Spinal cord (tissue), 10 donors: Measurements from ENCODE around the gene WWOX. TPM values are rescaled to one million over a fixed set of nuclear protein-coding genes. Genes with fewer than 3 reads are reported as not detected.

ENCODE experiments used
- DNase-seq, 6 donors: peaks; one replicate each; pipeline versions ENCODE4 v3.0.0 to v3.0.0-alpha.2; 2013 to 2015; ENCODE audit warnings: low spot score in 6 of 6, low read depth in 4 of 6
- H3K27ac ChIP-seq: one replicate; pipeline ENCODE4 v1.5.1; 2013; ENCODE audit warnings: low read depth, low read length, control low read depth
- H3K27me3 ChIP-seq: one replicate; pipeline ENCODE4 v1.6.1; 2013; ENCODE audit warnings: low read length; ENCODE audit not compliant: control insufficient read depth, insufficient read depth
- H3K36me3 ChIP-seq: one replicate; pipeline ENCODE4 v1.6.1; 2013; ENCODE audit warnings: low read length; ENCODE audit not compliant: control insufficient read depth, insufficient read depth
- H3K4me1 ChIP-seq: one replicate; pipeline ENCODE4 v1.6.1; 2013; ENCODE audit warnings: low read length; ENCODE audit not compliant: control insufficient read depth, insufficient read depth
- H3K4me3 ChIP-seq: one replicate; pipeline ENCODE4 v1.5.1; 2013; ENCODE audit warnings: low read depth, low read length, control low read depth
- H3K9me3 ChIP-seq: one replicate; pipeline ENCODE4 v1.6.1; 2013; ENCODE audit warnings: low read length; ENCODE audit not compliant: control insufficient read depth, insufficient read depth
- WGBS: methylation state at CpG from one replicate; pipeline ENCODE4 v1.1.5; 2013; ENCODE audit warnings: missing lambda C conversion rate; ENCODE audit not compliant: insufficient coverage; 5-methylcytosine and 5-hydroxymethylcytosine counted together
- polyA plus RNA-seq, 2 donors: library from polyadenylated mRNA; unstranded; fragments of 120-200 nt; gene quantifications; one replicate each; pipeline ENCODE4 v1.2.1, GENCODE V29; 2013; ENCODE audit not compliant: insufficient read length in 2 of 2
- total RNA-seq, 2 donors: library from RNA; depleted of rRNA in 1 of 2; stranded (reverse); fragments of 120-200 nt in 1 of 2; fragments of >200 nt in 1 of 2; gene quantifications; one replicate each; pipeline versions ENCODE4 v1.2.3 to v1.2.4, GENCODE V29; 2013 to 2014
- donor health status: healthy.

WWOX gene
- total and polyA plus RNA-seq, 4 donors: 27.5 to 51.5 (median 32.5) TPM

DNA sequence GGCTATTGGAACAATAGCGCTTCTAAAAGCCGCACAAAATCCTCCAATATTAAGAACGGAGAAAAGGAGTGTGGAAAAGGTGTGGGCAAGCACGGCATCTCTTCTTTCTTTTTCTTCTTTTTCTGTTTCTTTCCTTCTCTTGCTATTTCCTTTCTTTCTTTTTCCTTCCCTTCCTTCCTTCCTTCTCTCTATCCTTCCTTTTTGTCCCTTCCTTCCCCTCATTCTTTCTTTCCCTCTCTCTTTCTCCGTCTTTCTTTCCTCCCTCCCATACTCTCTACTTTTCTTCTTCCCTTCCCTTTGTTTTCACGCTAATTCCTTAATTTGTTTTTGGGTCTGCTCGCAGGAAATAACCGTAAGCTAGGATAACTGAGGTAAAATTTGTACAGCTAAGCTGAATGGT lies 1022.9 kb downstream of the WWOX start:
- WGBS: 96% methylated on average over 4 of the region's 8 CpGs
- Histone ChIP-seq H3K4me3 (no peak overlapping the region), H3K27me3 (peaks cover 4% of the 10 kb centered on the region), H3K36me3 (no peaks in the 10 kb centered on the region), H3K4me1 (peaks cover 8% of the 10 kb centered on the region), H3K27ac (no peak overlapping the region), H3K9me3 (no peaks in the 10 kb centered on the region)
- no peak for DNase-seq

DNA sequence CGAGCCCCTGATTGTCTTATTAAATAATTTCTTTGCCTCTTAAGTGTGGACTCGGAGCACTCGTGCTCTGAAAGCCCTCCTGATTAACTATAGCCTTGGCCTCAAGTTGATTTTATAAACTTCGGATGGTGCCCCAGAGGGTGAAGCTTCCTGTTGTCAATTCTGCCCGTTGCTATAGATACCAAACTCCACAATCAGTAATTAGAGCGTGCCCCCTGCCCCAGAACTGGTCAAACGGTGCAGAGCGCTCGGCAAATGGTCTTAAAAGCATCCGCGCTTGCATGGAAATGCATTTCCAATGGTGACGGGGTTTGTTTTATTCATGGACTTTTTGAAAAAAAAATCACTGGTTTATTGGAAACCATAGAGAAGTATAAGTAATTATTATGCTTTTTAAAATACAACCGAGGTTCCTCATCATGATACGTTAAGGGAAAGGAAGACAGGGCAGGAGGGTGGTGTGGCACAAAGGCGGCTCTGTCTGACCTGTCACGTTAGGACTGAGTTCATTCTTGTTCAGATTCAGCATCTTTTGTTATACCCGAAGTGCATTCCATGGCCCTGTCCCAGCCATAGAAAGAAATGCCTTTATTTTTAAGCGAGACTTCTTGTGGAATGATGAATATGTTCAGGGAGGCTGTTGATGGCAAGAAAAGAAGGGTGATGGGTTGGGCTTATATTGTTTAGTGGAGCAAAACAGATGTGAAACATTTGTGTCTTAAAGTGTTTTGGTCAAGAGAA lies 1024.7 kb downstream of the WWOX start:
- no peak overlapping the region for H3K27ac ChIP-seq
- H3K27me3 ChIP-seq: peaks cover 4% of the 10 kb centered on the region
- H3K9me3 ChIP-seq: no peaks in the 10 kb centered on the region
- H3K36me3 ChIP-seq: no peaks in the 10 kb centered on the region
- peaks cover 8% of the 10 kb centered on the region for H3K4me1 ChIP-seq
- 27% methylated on average over 10 of the region's 18 CpGs for WGBS
- DNase-seq: peak in 3 of 6 donors; percentile 28 to 80 (median 28)
- no peak overlapping the region for H3K4me3 ChIP-seq

DNA sequence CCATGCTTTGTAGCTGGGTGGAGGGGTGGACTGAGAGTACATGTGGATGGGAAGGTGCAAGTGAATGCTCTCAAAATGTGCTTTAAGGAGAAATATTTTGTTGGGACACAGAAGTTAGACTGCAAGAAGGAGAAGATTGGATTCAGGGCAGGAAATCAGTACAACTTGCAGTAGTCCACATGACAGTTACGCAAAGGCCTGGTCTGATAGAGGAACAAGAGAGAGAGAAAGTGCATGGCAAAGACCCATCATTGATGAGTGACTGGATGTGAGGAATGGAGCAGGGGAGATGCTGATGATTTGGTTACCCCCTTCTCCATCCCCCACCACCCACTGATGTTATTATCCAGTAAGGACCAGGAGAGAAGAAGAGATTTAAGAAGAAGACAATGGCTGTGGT lies 1028.3 kb downstream of the WWOX start:
- H3K36me3 ChIP-seq: no peaks in the 10 kb centered on the region
- H3K27me3 ChIP-seq: peaks cover 4% of the 10 kb centered on the region
- whole genome bisulfite sequencing: 100% methylated on average over 1 of the region's 1 CpG
- H3K4me1 ChIP-seq: peaks cover 8% of the 10 kb centered on the region
- H3K4me3 ChIP-seq: no peak overlapping the region
- no peaks in the 10 kb centered on the region for H3K9me3 ChIP-seq
- no peak overlapping the region for H3K27ac ChIP-seq
- DNase-seq: no peak

GRCh38 chr16:79128706-79129105 lies 1029.3 kb downstream of the WWOX start:
- Histone ChIP-seq H3K27ac (no peak overlapping the region), H3K27me3 (no peaks in the 10 kb centered on the region), H3K4me3 (no peak overlapping the region), H3K4me1 (peaks cover 4% of the 10 kb centered on the region), H3K9me3 (no peaks in the 10 kb centered on the region), H3K36me3 (no peaks in the 10 kb centered on the region)
- peak in 1 of 6 donors; percentile 14 for DNase-seq
- 88% methylated on average over 4 of the region's 5 CpGs for WGBS

GRCh38 chr16:79130616-79131015 lies 1031.2 kb downstream of the WWOX start:
- H3K9me3 ChIP-seq: no peaks in the 10 kb centered on the region
- H3K4me3 ChIP-seq: no peak overlapping the region
- no peaks in the 10 kb centered on the region for H3K4me1 ChIP-seq
- DNase-seq: no peak
- WGBS: 48% methylated on average over 3 of the region's 7 CpGs
- H3K27me3 ChIP-seq: no peaks in the 10 kb centered on the region
- H3K36me3 ChIP-seq: no peaks in the 10 kb centered on the region
- no peak overlapping the region for H3K27ac ChIP-seq

DNA sequence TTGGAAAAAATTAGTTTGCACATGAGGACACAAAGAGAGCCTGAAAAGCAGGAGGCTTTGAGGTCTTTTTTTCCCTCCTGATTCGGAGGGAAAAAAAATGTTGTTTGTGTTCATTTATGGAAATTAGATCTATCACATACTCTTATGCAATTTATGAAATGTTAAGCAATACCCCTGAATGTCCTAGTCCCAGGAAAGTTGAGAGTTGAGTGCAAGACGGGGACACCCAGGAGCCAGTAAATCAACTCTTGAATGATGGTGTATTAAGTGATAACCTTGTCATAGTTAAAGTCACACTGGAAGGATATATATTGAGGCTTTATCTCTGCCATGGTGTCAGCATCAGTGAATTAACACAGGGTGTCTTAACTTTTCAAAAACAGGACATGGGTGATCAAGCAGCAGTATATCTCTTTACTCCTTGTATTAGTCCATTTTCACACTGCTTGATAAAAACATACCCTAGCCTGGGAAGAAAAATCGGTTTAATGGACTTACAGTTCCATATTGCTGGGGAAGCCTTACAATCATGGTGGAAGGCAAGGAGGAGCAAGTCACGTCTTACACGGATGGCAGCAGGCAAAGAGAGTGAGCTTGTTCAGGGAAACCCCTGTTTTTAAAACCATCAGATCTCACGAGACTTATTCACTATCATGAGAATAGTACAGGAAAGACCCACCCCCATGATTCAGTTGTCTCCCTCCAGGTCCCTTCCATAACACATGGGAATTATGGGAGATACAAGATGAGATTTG lies 1032.0 kb downstream of the WWOX start:
- Histone ChIP-seq H3K4me3 (no peak overlapping the region), H3K4me1 (no peaks in the 10 kb centered on the region), H3K27me3 (no peaks in the 10 kb centered on the region), H3K36me3 (no peaks in the 10 kb centered on the region), H3K27ac (no peak overlapping the region), H3K9me3 (no peaks in the 10 kb centered on the region)
- DNase-seq: no peak
- 100% methylated on average over 4 of the region's 6 CpGs for whole genome bisulfite sequencing

DNA sequence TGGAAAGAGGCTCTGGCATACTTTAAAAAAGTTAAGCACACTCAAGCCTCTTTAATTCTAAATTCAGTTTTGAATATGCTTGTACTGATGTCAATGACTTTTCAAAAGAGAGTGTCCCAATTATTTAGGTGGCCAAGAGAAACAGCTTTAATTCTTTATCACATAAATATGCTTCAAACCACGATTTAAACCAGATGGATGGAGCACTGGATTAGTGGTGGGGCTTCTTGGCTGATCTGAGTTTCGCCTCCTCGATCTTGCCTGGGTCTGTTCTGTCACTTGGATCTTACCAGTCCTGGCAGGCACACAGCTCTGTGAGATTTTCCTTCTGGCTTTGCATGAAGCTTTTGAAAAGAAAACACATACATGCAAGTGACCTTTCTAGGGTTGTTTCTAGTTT lies 1033.2 kb downstream of the WWOX start:
- Histone ChIP-seq H3K27me3 (no peaks in the 10 kb centered on the region), H3K4me1 (no peaks in the 10 kb centered on the region), H3K27ac (no peak overlapping the region), H3K4me3 (no peak overlapping the region), H3K36me3 (no peaks in the 10 kb centered on the region), H3K9me3 (no peaks in the 10 kb centered on the region)
- WGBS: 60% methylated on average over 1 of the region's 3 CpGs
- DNase-seq: peak in 1 of 6 donors; percentile 62

- no peaks in the 10 kb centered on the region for H3K36me3 ChIP-seq
- no peaks in the 10 kb centered on the region for H3K9me3 ChIP-seq
- no peak overlapping the region for H3K27ac ChIP-seq
- no peak for DNase-seq
- H3K4me3 ChIP-seq: no peak overlapping the region
- WGBS: 85% methylated on average over 4 of the region's 5 CpGs
- H3K4me1 ChIP-seq: no peaks in the 10 kb centered on the region
- no peaks in the 10 kb centered on the region for H3K27me3 ChIP-seq
These were observed 1034.8 kb downstream of the WWOX start for GRCh38 chr16:79134300-79134699.

DNA sequence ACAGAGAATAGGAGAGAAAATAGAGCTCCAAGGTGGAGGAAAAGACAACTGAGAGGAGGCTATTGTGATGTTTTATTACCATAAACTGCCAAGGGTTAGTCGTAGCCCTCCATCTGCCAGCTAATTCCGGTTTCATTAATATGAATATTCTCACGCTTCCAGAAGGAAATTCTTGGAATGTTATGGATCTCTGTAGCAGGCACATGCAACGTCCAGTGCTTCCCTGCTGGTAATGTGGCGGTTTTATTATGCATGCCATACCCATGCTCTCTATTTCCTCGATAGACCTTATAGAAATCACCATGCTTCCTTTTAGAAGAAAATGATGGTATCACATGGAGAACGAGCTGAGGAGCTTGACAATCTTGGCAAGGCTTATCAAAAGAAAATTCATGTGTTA lies 1037.5 kb downstream of the WWOX start:
- Histone ChIP-seq H3K4me3 (no peak overlapping the region), H3K36me3 (no peaks in the 10 kb centered on the region), H3K9me3 (no peaks in the 10 kb centered on the region), H3K27me3 (no peaks in the 10 kb centered on the region), H3K4me1 (no peaks in the 10 kb centered on the region), H3K27ac (peak overlapping the region; percentile 43)
- WGBS: no CpG with 5 or more reads among the region's 7 CpGs
- DNase-seq: no peak
